ENCODE measurements around the gene SLC25A34. TPM values are rescaled to one million over a fixed set of nuclear protein-coding genes. Genes with fewer than 3 reads are reported as not detected.
A peak's percentile ranks its signal among the peaks of the same experiment; 100 is the strongest.
"Not testable (repeated sequence)": the region's sequence is repeated elsewhere in the genome, so short reads cannot be mapped to it uniquely, and the experiment has no call there.

SLC25A34 gene
- total and polyA plus RNA-seq, 7 experiments from 2014 or later, result 0.08 to 4.6 (median 2.0) TPM; not detected in 1

DNA sequence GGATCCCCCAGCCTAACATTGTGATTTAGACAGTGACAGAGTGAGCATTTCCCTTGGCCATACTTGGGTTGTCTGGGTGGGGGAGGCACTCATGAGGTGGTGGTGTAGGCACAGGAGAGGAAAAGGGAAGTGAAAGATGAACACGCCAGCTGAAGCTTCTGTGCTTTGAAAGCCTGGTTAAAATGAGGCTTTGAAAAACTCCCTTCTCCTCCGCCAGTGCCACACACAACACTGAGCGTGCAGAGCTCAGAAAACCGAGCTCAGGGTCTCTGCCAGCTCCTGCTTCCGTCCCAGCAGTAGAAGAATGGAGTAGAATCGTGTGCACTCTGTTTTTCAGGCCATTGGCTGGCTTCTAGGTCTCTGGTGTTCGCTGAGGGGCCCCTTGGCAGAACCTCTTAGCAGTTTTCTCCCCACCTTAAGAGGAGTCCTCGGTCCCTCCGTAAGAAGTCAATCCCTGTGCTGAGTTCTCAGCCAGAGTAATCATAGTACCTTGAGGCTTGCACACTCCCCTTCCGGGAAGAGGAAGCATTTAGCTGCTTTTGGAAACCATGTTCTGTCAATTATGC, 39.0 kb upstream of the SLC25A34 start:
- ATAC-seq (peak; percentile 87), DNase-seq (peak; percentile 17 to 66 (median 53))
- intact Hi-C loops (cut with micrococcal nuclease), result loop anchor here (1.0 to 5.0 kb wide), 2 partner anchors 12 to 80 kb away; partner anchors contain the start of gene DDI2 (in 1 of the 2)
- H3K4me3 Mint-ChIP-seq, result peak overlapping the region; percentile 85 to 94 (median 90)
- CTCF ChIA-PET, result no interaction called here
- H3K4me3 ChIP-seq (ENCODE audit: low read length), result peak overlapping the region; percentile 62
- POLR2A ChIA-PET, result interaction anchor here (0.7 to 2.5 kb wide), 8 partner anchors 9 to 1276 kb away, joined by 3 to 26 read pairs (median 3); partner anchors contain the start of gene PLEKHM2
- peaks cover 0 to 15% (median 4%) of the 10 kb centered on the region in 5 donors for H3K36me3 Mint-ChIP-seq
- peaks cover 10 to 17% of the 10 kb centered on the region in 2 donors for H3K4me1 ChIP-seq (ENCODE audit: control insufficient read depth in 2 of 2, insufficient read depth in 2 of 2, low read length in 2 of 2)
- H3K27me3 ChIP-seq (ENCODE audit: control insufficient read depth in 2 of 2, insufficient read depth in 2 of 2, low read length in 2 of 2), result no peaks in the 10 kb centered on the region
- peak overlapping the region; percentile 72 for H3K27ac ChIP-seq (ENCODE audit: low read depth, low read length)
- H3K9me3 ChIP-seq (ENCODE audit: control insufficient read depth in 2 of 3, low read length in 3 of 3), result no peaks in the 10 kb centered on the region
- H3K4me1 Mint-ChIP-seq, result peaks cover 12 to 74% (median 39%) of the 10 kb centered on the region in 7 donors
- no peaks in the 10 kb centered on the region for H3K36me3 ChIP-seq (ENCODE audit: control insufficient read depth in 2 of 3, insufficient read depth in 3 of 3, low read length in 3 of 3)
- no peaks in the 10 kb centered on the region for H3K27me3 Mint-ChIP-seq
- peak overlapping the region; percentile 84 to 99 (median 95) for H3K27ac Mint-ChIP-seq
- no peaks in the 10 kb centered on the region for H3K9me3 Mint-ChIP-seq

DNA sequence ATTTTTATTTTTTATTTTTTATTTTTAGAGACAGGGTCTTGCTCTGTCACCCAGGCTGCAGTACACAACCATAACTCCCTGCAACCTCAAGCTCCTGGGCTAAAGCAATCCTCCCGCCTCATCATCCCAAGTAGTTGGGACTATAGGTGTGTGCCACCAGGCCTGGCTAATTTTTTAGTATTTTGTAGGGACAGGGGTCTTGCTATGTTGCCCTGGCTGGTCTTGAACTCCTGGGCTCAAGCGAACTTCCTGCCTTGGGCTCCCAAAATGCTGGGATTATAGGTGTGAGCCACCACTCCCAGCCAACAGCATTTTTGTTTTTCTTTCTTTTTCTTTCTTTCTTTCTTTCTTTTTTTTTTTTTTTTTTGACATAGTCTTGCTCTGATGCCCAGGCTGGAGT, 37.9 kb upstream of the SLC25A34 start:
- Mint-ChIP-seq H3K27ac (peak overlapping the region; percentile 59 to 97 (median 84)), H3K9me3 (no peaks in the 10 kb centered on the region), H3K4me1 (peaks cover 17 to 72% (median 39%) of the 10 kb centered on the region in 7 donors), H3K4me3 (peak overlapping the region in 6 of 10 donors; percentile 27 to 89 (median 40)), H3K36me3 (peaks cover 0 to 15% (median 4%) of the 10 kb centered on the region in 5 donors), H3K27me3 (no peaks in the 10 kb centered on the region)
- no peaks in the 10 kb centered on the region for H3K27me3 ChIP-seq (ENCODE audit: control insufficient read depth in 2 of 2, insufficient read depth in 2 of 2, low read length in 2 of 2)
- no peak overlapping the region for H3K4me3 ChIP-seq (ENCODE audit: low read length)
- DNase-seq, result no peak
- CTCF ChIA-PET, result interaction anchor here (0.7 kb wide), 1 partner anchor 1356 kb away, joined by 3 read pairs; no protein-coding TSS in a partner anchor
- ATAC-seq, result no peak
- H3K9me3 ChIP-seq (ENCODE audit: control insufficient read depth in 2 of 3, low read length in 3 of 3), result no peaks in the 10 kb centered on the region
- POLR2A ChIA-PET, result interaction anchor here (2.5 kb wide), 1 partner anchor 12 kb away, joined by 26 read pairs; the partner anchor contains the start of gene PLEKHM2
- H3K4me1 ChIP-seq (ENCODE audit: control insufficient read depth in 2 of 2, insufficient read depth in 2 of 2, low read length in 2 of 2), result peaks cover 10 to 17% of the 10 kb centered on the region in 2 donors
- H3K27ac ChIP-seq (ENCODE audit: low read depth, low read length), result peak overlapping the region; percentile 72
- H3K36me3 ChIP-seq (ENCODE audit: control insufficient read depth in 2 of 3, insufficient read depth in 3 of 3, low read length in 3 of 3), result no peaks in the 10 kb centered on the region
- intact Hi-C loops (cut with micrococcal nuclease), result loop anchor here in 1 of 2 donors (5.0 kb wide), 1 partner anchor 81 kb away; the partner anchor contains the start of gene DDI2

DNA sequence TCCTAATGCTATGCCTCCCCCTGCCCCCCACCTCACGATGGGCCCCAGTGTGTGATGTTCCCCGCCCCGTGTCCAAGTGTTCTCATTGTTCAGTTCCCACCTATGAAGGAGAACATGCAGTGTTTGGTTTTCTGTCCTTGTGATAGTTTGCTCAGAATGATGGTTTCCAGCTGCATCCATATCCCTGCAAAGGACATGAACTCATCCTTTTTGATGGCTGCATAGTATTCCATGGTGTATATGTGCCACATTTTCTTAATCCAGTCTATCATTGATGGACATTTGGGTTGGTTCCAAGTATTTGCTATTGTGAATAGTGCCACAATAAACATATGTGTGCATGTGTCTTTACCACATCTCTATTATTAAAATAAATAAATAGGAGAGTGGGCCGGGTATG, 36.7 kb upstream of the SLC25A34 start:
- intact Hi-C loops (cut with micrococcal nuclease), result loop anchor here in 1 of 2 donors (5.0 kb wide), 1 partner anchor 82 kb away; the partner anchor contains the start of gene DDI2
- ATAC-seq; POLR2A ChIA-PET; H3K36me3 ChIP-seq (ENCODE audit: control insufficient read depth in 2 of 3, insufficient read depth in 3 of 3, low read length in 3 of 3); H3K27me3 ChIP-seq (ENCODE audit: control insufficient read depth in 2 of 2, insufficient read depth in 2 of 2, low read length in 2 of 2); H3K9me3 Mint-ChIP-seq; H3K4me3 ChIP-seq (ENCODE audit: low read length); DNase-seq; H3K27me3 Mint-ChIP-seq; H3K27ac ChIP-seq (ENCODE audit: low read depth, low read length); H3K9me3 ChIP-seq (ENCODE audit: control insufficient read depth in 2 of 3, low read length in 3 of 3): not testable (repeated sequence)
- peak overlapping the region in 5 of 9 donors; percentile 40 to 97 (median 82) for H3K27ac Mint-ChIP-seq
- H3K4me1 ChIP-seq (ENCODE audit: control insufficient read depth in 2 of 2, insufficient read depth in 2 of 2, low read length in 2 of 2), result peaks cover 10 to 17% of the 10 kb centered on the region in 2 donors
- H3K4me1 Mint-ChIP-seq, result peaks cover 21 to 73% (median 46%) of the 10 kb centered on the region in 7 donors
- CTCF ChIA-PET, result interaction anchor here (0.6 kb wide), 1 partner anchor 97 kb away, joined by 4 read pairs; no protein-coding TSS in a partner anchor
- peak overlapping the region in 1 of 10 donors; percentile 23 for H3K4me3 Mint-ChIP-seq
- H3K36me3 Mint-ChIP-seq, result peaks cover 0 to 15% (median 4%) of the 10 kb centered on the region in 5 donors

DNA sequence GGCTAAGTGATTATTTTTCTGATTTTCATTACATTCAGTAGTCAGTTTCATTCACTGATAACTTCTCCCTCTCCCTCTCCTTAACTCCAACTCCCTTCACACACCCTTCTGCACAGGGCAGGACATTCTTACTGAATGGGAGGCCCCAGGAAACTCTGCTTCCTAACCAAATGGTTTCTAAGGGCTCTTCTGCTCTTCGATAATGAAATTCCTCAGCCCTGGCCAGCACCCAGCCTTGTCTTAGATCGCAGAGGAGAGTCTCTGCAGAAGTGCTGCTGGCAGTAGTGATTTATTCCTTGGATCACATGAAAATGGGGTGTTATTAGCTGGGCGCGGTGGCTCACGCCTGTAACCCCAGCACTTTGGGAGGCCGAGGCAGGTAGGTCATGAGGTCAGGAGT, 35.5 kb upstream of the SLC25A34 start:
- ChIA-PET POLR2A (interaction anchor here (1.4 kb wide), 1 partner anchor 9 kb away, joined by 3 read pairs; no protein-coding TSS in a partner anchor), CTCF (no interaction called here)
- Mint-ChIP-seq H3K36me3 (peaks cover 0 to 14% (median 0%) of the 10 kb centered on the region in 5 donors), H3K27ac (peak overlapping the region in 6 of 9 donors; percentile 42 to 92 (median 80)), H3K4me1 (peaks cover 27 to 69% (median 43%) of the 10 kb centered on the region in 7 donors), H3K4me3 (no peak overlapping the region), H3K9me3 (no peaks in the 10 kb centered on the region), H3K27me3 (no peaks in the 10 kb centered on the region)
- H3K27ac ChIP-seq (ENCODE audit: low read depth, low read length), result no peak overlapping the region
- no peak for DNase-seq
- ATAC-seq, result no peak
- H3K27me3 ChIP-seq (ENCODE audit: control insufficient read depth in 2 of 2, insufficient read depth in 2 of 2, low read length in 2 of 2), result no peaks in the 10 kb centered on the region
- H3K4me3 ChIP-seq (ENCODE audit: low read length), result no peak overlapping the region
- H3K9me3 ChIP-seq (ENCODE audit: control insufficient read depth in 2 of 3, low read length in 3 of 3), result no peaks in the 10 kb centered on the region
- H3K4me1 ChIP-seq (ENCODE audit: control insufficient read depth in 2 of 2, insufficient read depth in 2 of 2, low read length in 2 of 2), result peaks cover 10 to 17% of the 10 kb centered on the region in 2 donors
- intact Hi-C loops (cut with micrococcal nuclease), result no loop called here
- peaks cover 0 to 3% (median 0%) of the 10 kb centered on the region in 3 experiments for H3K36me3 ChIP-seq (ENCODE audit: control insufficient read depth in 2 of 3, insufficient read depth in 3 of 3, low read length in 3 of 3)

DNA sequence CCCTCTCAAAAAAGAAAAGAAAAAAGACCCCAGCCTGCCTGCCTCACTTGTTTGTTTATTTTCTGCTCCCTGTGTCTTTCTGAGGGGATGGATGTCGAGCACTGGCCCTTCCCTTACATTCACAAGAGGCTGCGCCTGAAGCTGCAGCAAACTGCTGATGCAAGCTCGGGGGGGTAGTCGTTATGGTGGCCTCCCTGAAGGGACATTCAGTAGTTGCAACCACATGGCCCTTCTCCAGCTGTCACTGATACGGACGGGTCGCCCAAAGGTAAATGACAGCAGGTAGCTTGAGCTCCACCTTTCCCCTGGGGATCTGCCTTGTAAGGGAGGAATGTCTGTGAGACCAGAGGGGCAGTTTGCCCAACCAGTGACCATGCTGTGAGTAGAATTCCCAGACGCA, 34.3 kb upstream of the SLC25A34 start:
- ChIA-PET CTCF (interaction anchor here (0.7 kb wide), 1 partner anchor 1309 kb away, joined by 3 read pairs; no protein-coding TSS in a partner anchor), POLR2A (interaction anchor here (0.6 to 1.6 kb wide), 2 partner anchors 17 to 24 kb away, joined by 3 to 4 read pairs; no protein-coding TSS in a partner anchor)
- Histone ChIP-seq H3K4me3 (ENCODE audit: low read length) (no peak overlapping the region), H3K27ac (ENCODE audit: low read depth, low read length) (no peak overlapping the region), H3K4me1 (ENCODE audit: control insufficient read depth in 2 of 2, insufficient read depth in 2 of 2, low read length in 2 of 2) (peaks cover 6 to 10% of the 10 kb centered on the region in 2 donors), H3K27me3 (ENCODE audit: control insufficient read depth in 2 of 2, insufficient read depth in 2 of 2, low read length in 2 of 2) (no peaks in the 10 kb centered on the region), H3K36me3 (ENCODE audit: control insufficient read depth in 2 of 3, insufficient read depth in 3 of 3, low read length in 3 of 3) (peaks cover 0 to 9% (median 0%) of the 10 kb centered on the region in 3 experiments), H3K9me3 (ENCODE audit: control insufficient read depth in 2 of 3, low read length in 3 of 3) (no peaks in the 10 kb centered on the region)
- H3K4me1 Mint-ChIP-seq, result peaks cover 23 to 62% (median 43%) of the 10 kb centered on the region in 7 donors
- no peak overlapping the region for H3K4me3 Mint-ChIP-seq
- no peaks in the 10 kb centered on the region for H3K27me3 Mint-ChIP-seq
- H3K27ac Mint-ChIP-seq, result peak overlapping the region in 1 of 9 donors; percentile 22
- H3K36me3 Mint-ChIP-seq, result peaks cover 0 to 22% (median 0%) of the 10 kb centered on the region in 5 donors
- no peaks in the 10 kb centered on the region for H3K9me3 Mint-ChIP-seq
- DNase-seq (no peak), ATAC-seq (no peak)
- intact Hi-C loops (cut with micrococcal nuclease), result no loop called here

DNA sequence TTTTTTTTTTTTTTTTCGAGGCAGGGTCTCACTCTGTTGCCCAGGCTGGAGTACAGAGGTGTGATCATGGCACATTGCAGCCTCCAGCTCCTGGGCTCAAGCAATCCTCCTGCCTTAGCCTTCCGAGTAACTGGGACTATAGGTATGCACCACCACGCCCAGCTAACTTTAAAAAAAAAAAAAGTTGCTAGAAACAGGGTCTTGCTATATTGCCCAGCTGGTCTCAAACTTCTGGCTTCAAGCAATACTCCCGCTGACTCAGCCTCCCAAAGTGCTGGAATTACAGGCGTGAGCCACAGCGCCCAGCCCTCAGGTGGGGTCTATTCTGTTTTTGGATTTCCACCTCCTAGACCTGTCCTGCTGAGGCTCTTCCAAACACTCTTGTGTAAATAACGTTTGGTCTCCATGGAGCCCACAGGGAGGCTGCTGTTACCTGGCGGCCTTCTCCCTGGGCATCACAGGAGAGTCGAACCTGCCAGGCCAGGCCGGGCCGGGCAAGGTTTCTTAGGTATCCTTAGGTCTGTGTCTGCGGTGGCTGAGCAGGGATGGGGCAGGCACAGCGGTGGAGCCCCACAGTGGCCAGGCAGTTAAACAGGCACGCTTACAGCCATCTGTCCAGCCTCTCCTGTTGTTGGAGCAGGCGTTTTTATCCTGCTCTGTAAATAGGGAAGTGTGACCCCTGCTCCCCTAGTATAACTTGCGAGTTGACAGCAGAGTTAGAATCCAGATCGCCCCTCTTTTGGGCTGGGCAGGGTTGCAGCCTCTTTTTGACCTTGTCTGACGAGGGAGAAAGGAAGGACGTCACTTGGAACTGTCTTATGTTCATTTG, 33.1 kb upstream of the SLC25A34 start:
- no peaks in the 10 kb centered on the region for H3K27me3 ChIP-seq (ENCODE audit: control insufficient read depth in 2 of 2, insufficient read depth in 2 of 2, low read length in 2 of 2)
- CTCF ChIA-PET, result no interaction called here
- no peak for DNase-seq
- peaks cover 15 to 52% (median 34%) of the 10 kb centered on the region in 7 donors for H3K4me1 Mint-ChIP-seq
- no peak overlapping the region for H3K27ac ChIP-seq (ENCODE audit: low read depth, low read length)
- intact Hi-C loops (cut with micrococcal nuclease), result no loop called here
- peak overlapping the region in 1 of 9 donors; percentile 37 for H3K27ac Mint-ChIP-seq
- no peaks in the 10 kb centered on the region for H3K9me3 Mint-ChIP-seq
- H3K9me3 ChIP-seq (ENCODE audit: control insufficient read depth in 2 of 3, low read length in 3 of 3), result no peaks in the 10 kb centered on the region
- no peaks in the 10 kb centered on the region for H3K27me3 Mint-ChIP-seq
- H3K36me3 Mint-ChIP-seq, result peaks cover 0 to 18% (median 0%) of the 10 kb centered on the region in 5 donors
- peaks cover 0 to under 1% of the 10 kb centered on the region in 2 donors for H3K4me1 ChIP-seq (ENCODE audit: control insufficient read depth in 2 of 2, insufficient read depth in 2 of 2, low read length in 2 of 2)
- no peak for ATAC-seq
- peaks cover 0 to 9% (median 0%) of the 10 kb centered on the region in 3 experiments for H3K36me3 ChIP-seq (ENCODE audit: control insufficient read depth in 2 of 3, insufficient read depth in 3 of 3, low read length in 3 of 3)
- no peak overlapping the region for H3K4me3 ChIP-seq (ENCODE audit: low read length)
- POLR2A ChIA-PET, result interaction anchor here (1.6 kb wide), 1 partner anchor 18 kb away, joined by 4 read pairs; no protein-coding TSS in a partner anchor
- no peak overlapping the region for H3K4me3 Mint-ChIP-seq

Data from naive thymus-derived CD4-positive, alpha-beta T cell (primary cell).